CD4-positive, alpha-beta T cell treated with Interleukin-4 for 1 hour (primary cell): ENCODE measurements around the gene BANF1.

Experiments used
- DNase-seq, 2 donors: peaks; one replicate each; pipeline ENCODE4 v3.0.0-alpha.2; 2020 to 2022

Gene BANF1

GRCh38 chr11:66001942-66002647, at the start of gene BANF1, which contains the start of gene EIF1AD:
TSS of gene BANF1 (plus strand) at chr11:66002503. CDS start at chr11:66003251, 748 bp downstream.
TSS of gene EIF1AD (minus strand) at chr11:66002157. CDS start at chr11:66000389, 1,768 bp downstream.
- peak; percentile 93 to 97 for DNase-seq

GRCh38 chr11:65953471-65953870, 48.8 kb upstream of the BANF1 start:
- no peak for DNase-seq

- no peak for DNase-seq
Observed at GRCh38 chr11:65954771-65955170, 47.5 kb upstream of the BANF1 start.

GRCh38 chr11:65958291-65958690, 44.0 kb upstream of the BANF1 start:
- no peak for DNase-seq

GRCh38 chr11:65958774-65959420, 43.4 kb upstream of the BANF1 start:
- no peak for DNase-seq

- no peak for DNase-seq
Observed at GRCh38 chr11:65960824-65961266, 41.5 kb upstream of the BANF1 start.

GRCh38 chr11:65961267-65962140, 40.8 kb upstream of the BANF1 start, which contains the start of gene SART1:
TSS of gene SART1 (plus strand) at chr11:65961734. CDS start at chr11:65961781, 47 bp downstream.
- peak; percentile 97 to 98 for DNase-seq

GRCh38 chr11:65962141-65962564, 40.1 kb upstream of the BANF1 start:
- peak; percentile 55 to 66 for DNase-seq

GRCh38 chr11:65964906-65965305, 37.4 kb upstream of the BANF1 start:
- no peak for DNase-seq

- DNase-seq = no peak
Observed at GRCh38 chr11:65965986-65966762, 36.1 kb upstream of the BANF1 start.

- DNase-seq = no peak
Observed at GRCh38 chr11:65967329-65967934, 34.9 kb upstream of the BANF1 start.

GRCh38 chr11:65968600-65969482, 33.5 kb upstream of the BANF1 start:
- no peak for DNase-seq

GRCh38 chr11:65972116-65972515, 30.2 kb upstream of the BANF1 start:
- no peak for DNase-seq

GRCh38 chr11:65973439-65974110, 28.7 kb upstream of the BANF1 start:
- no peak for DNase-seq

GRCh38 chr11:65975771-65976170, 26.5 kb upstream of the BANF1 start:
- no peak for DNase-seq

- DNase-seq = no peak
Observed at GRCh38 chr11:65976216-65977176, 25.8 kb upstream of the BANF1 start.

- DNase-seq = no peak
Observed at GRCh38 chr11:65977621-65978390, 24.5 kb upstream of the BANF1 start.
